GM23338 (cell line): Measurements from ENCODE around the gene TBCE. TPM values are rescaled to one million over a fixed set of nuclear protein-coding genes. Genes with fewer than 3 reads are reported as not detected.

ENCODE experiments used
- ATAC-seq: fragments of 200-7000 bp; cut with Tn5 transposase; 3 replicates; pipeline ENCODE4 v1.9.1; 2020
- DNase-seq: peaks from one replicate; pipeline ENCODE4 v3.0.0-alpha.2; 2015; ENCODE audit warnings: low spot score
- H2AFZ ChIP-seq: fragments of 200-600 bp; sonication (generic); 2 replicates; pipeline ENCODE4 v1.8.0; 2016; ENCODE audit warnings: antibody characterized with exemption, mild to moderate bottlenecking, moderate library complexity
- H3F3A ChIP-seq: fragments of 200-600 bp; sonication (generic); replicated peaks from 2 replicates; pipeline ENCODE4 v1.8.0; 2017; ENCODE audit warnings: antibody characterized with exemption, mixed run types, low read depth
- H3K27ac ChIP-seq: fragments of 200-600 bp; sonication (generic); 2 replicates; pipeline ENCODE4 v1.6.1; 2016; ENCODE audit warnings: low read depth
- H3K27me3 ChIP-seq: fragments of 200-600 bp; sonication (generic); 2 replicates; pipeline ENCODE4 v1.8.0; 2016; ENCODE audit warnings: mild to moderate bottlenecking, mixed run types, moderate library complexity; ENCODE audit not compliant: insufficient read depth
- H3K36me3 ChIP-seq: fragments of 200-600 bp; sonication (generic); 2 replicates; pipeline ENCODE4 v1.8.0; 2016; ENCODE audit warnings: mild to moderate bottlenecking; ENCODE audit not compliant: insufficient read depth
- H3K4me1 ChIP-seq: fragments of 200-600 bp; sonication (generic); 2 replicates; pipeline ENCODE4 v1.8.0; 2016; ENCODE audit warnings: mild to moderate bottlenecking, moderate library complexity; ENCODE audit not compliant: insufficient read depth
- H3K4me2 ChIP-seq: fragments of 200-600 bp; sonication (generic); 2 replicates; pipeline ENCODE4 v1.7.1; 2017; ENCODE audit warnings: mixed run types
- H3K4me3 ChIP-seq: fragments of 200-600 bp; sonication (generic); 2 replicates; pipeline ENCODE4 v1.6.1; 2016; ENCODE audit warnings: mixed run types
- H3K79me2 ChIP-seq: fragments of 200-600 bp; sonication (generic); replicated peaks from 2 replicates; pipeline ENCODE4 v1.8.0; 2017; ENCODE audit warnings: mild to moderate bottlenecking; ENCODE audit not compliant: insufficient read depth
- H3K9me2 ChIP-seq: fragments of 200-600 bp; sonication (generic); 2 replicates; pipeline ENCODE4 v1.8.0; 2017; ENCODE audit not compliant: insufficient read depth
- H4K20me1 ChIP-seq: fragments of 200-600 bp; sonication (generic); replicated peaks from 2 replicates; pipeline ENCODE4 v1.8.0; 2017; ENCODE audit warnings: mild to moderate bottlenecking; ENCODE audit not compliant: insufficient read depth
- H3K27ac Mint-ChIP-seq: 2 replicates; pipeline ENCODE4 v1.8.0; 2020; ENCODE audit warnings: inconsistent platforms, mild to moderate bottlenecking, moderate library complexity, mixed read lengths
- H3K27me3 Mint-ChIP-seq: 3 replicates; pipeline ENCODE4 v1.8.0; 2022; ENCODE audit warnings: low read depth, mild to moderate bottlenecking, moderate library complexity, mixed read lengths, inconsistent platforms; ENCODE audit not compliant: insufficient read depth, poor library complexity
- H3K36me3 Mint-ChIP-seq: 3 replicates; pipeline ENCODE4 v1.8.0; 2021; ENCODE audit warnings: low read depth, mild to moderate bottlenecking, inconsistent platforms, moderate library complexity, mixed read lengths
- H3K4me1 Mint-ChIP-seq: 3 replicates; pipeline ENCODE4 v1.8.0; 2020; ENCODE audit warnings: mild to moderate bottlenecking, inconsistent platforms, mixed read lengths
- H3K4me3 Mint-ChIP-seq: 3 replicates; pipeline ENCODE4 v1.8.0; 2021; ENCODE audit warnings: moderate library complexity, mild to moderate bottlenecking, inconsistent platforms, mixed read lengths
- H3K9me3 Mint-ChIP-seq: 3 replicates; pipeline ENCODE4 v1.8.0; 2020; ENCODE audit warnings: moderate library complexity, mild to moderate bottlenecking, inconsistent platforms, mixed read lengths
- CREB1 ChIP-seq: fragments of 250-450 bp; sonication (Bioruptor Pico); IDR thresholded peaks from 2 replicates; pipeline ENCODE4 v1.5.0; 2020; ENCODE audit warnings: low read depth, mild to moderate bottlenecking, moderate library complexity
- EZH2 ChIP-seq: fragments of 200-600 bp; sonication (generic); IDR thresholded peaks from one replicate; pipeline ENCODE4 v1.8.0; 2017; ENCODE audit warnings: antibody characterized with exemption, mild to moderate bottlenecking, low read depth; ENCODE audit not compliant: unreplicated experiment
- EZH2phosphoT487 ChIP-seq: fragments of 200-600 bp; sonication (generic); IDR thresholded peaks from one replicate; pipeline ENCODE4 v1.8.1; 2018; ENCODE audit warnings: antibody characterized with exemption; ENCODE audit not compliant: unreplicated experiment
- JUNB ChIP-seq: IDR thresholded peaks from one replicate; pipeline ENCODE4 v1.6.1; 2016; ENCODE audit warnings: antibody characterized with exemption; ENCODE audit not compliant: unreplicated experiment
- NANOG ChIP-seq: IDR thresholded peaks from 2 replicates; pipeline ENCODE4 v1.6.1; 2016; ENCODE audit warnings: antibody characterized with exemption, borderline replicate concordance
- POLR2AphosphoS5 ChIP-seq: IDR thresholded peaks from 2 replicates; pipeline ENCODE4 v1.6.1; 2016; ENCODE audit warnings: antibody characterized with exemption, low read depth
- STAT1 ChIP-seq: IDR thresholded peaks from one replicate; pipeline ENCODE4 v1.6.1; 2016; ENCODE audit warnings: antibody characterized with exemption; ENCODE audit not compliant: unreplicated experiment
- ZNF114 ChIP-seq: fragments of 250-450 bp; sonication (Bioruptor Pico); IDR thresholded peaks from 2 replicates; pipeline ENCODE4 v1.5.0; 2020; ENCODE audit warnings: mild to moderate bottlenecking, moderate library complexity
- ZNF331 ChIP-seq: fragments of 250-450 bp; sonication (Bioruptor Pico); IDR thresholded peaks from 2 replicates; pipeline ENCODE4 v1.5.0; 2020; ENCODE audit warnings: low read depth, mild to moderate bottlenecking, moderate library complexity
- long read RNA-seq: library from polyadenylated mRNA; unstranded; transcript quantifications from one replicate; pipeline ENCODE4 v2.0.0, GENCODE V29; 2020; ENCODE audit not compliant: unreplicated experiment
- polyA plus RNA-seq: library from polyadenylated mRNA; unstranded; fragments of >200 nt; fragmentation: Nextera tagmentation; extraction: Ambion mirVana; gene quantifications from 2 replicates; pipeline ENCODE4 v1.2.1, GENCODE V29; 2016
- total RNA-seq: library from RNA; depleted of rRNA; stranded (reverse); fragments of >200 nt; shearing (Covaris generic); gene quantifications from 2 replicates; pipeline ENCODE4 v1.2.3, GENCODE V29; 2014; rRNA removed
- TF ChIP-seq, protein P1 (sequence below): fragments of 250-450 bp; sonication (Bioruptor Pico); IDR thresholded peaks from 2 replicates; pipeline ENCODE4 v1.5.0; 2020; ENCODE audit warnings: mild to moderate bottlenecking, moderate library complexity
- TF ChIP-seq, protein P2 (sequence below): IDR thresholded peaks from 2 replicates; pipeline ENCODE4 v1.6.1; 2016; ENCODE audit warnings: antibody characterized with exemption
- TF ChIP-seq, protein P3 (sequence below), 2 experiments: fragments of 200-600 bp in 1 of 2; sonication (generic) in 1 of 2; conservative IDR thresholded peaks; 2 replicates each; pipeline versions ENCODE4 v1.5.1 to v1.6.1; 2016 to 2017; ENCODE audit warnings: antibody characterized with exemption in 2 of 2, low read depth in 2 of 2, mild to moderate bottlenecking in 2 of 2, moderate library complexity in 1 of 2

Gene TBCE, protein sequence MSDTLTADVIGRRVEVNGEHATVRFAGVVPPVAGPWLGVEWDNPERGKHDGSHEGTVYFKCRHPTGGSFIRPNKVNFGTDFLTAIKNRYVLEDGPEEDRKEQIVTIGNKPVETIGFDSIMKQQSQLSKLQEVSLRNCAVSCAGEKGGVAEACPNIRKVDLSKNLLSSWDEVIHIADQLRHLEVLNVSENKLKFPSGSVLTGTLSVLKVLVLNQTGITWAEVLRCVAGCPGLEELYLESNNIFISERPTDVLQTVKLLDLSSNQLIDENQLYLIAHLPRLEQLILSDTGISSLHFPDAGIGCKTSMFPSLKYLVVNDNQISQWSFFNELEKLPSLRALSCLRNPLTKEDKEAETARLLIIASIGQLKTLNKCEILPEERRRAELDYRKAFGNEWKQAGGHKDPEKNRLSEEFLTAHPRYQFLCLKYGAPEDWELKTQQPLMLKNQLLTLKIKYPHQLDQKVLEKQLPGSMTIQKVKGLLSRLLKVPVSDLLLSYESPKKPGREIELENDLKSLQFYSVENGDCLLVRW
- total RNA-seq = 42.7 and 45.6 TPM in 2 replicates
- 64.8 and 72.4 TPM in 2 replicates for polyA plus RNA-seq
- long read RNA-seq, full-length matches to known transcripts = 29 of 34 reads
- long read RNA-seq, partial matches to known transcripts = 3 of 34 reads
- long read RNA-seq, other reads (novel, unspliced or antisense) = 2 of 34 reads

DNA sequence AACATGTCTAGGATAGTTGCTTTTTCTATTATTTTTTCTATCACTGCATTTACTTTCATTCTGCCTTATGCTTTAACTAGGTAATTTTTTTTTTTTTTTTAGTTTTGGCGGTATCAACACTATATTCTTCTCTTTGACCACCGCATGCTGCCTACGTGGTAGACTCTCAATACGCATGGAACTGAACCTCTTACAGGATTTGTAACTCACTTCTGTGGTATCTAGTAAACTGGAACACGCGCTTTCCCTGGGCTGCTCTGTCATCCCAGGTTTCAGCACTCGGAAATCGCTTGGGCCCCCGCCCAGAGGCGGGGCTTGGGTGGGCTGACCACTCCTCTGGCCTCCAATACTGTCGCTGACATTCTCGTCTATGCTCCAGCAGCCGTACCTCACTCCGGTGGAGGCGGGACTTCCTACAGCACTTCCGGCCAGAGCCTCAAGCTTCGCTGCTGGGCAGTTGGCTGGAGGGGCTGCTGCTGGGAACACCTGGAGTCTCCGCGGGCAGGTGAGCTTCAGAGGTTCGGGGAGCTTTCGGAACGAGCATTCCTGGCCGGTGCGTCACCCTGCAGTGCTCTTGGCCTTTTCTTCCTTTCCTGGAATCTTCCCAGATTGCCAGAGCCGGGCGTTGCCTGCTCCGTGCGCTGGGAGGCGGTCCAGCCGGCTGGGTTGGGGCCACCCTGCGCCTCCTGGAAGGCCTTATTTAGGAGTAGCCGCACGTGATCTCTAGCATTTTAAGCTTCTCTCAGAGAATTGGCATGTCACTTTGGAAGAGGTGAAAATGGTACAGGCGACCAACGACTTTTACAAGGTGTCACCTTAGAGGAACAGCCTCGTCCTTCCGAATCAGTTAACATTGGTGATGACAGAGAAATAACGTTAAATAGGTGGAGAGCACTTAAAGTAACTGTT is at the start of gene TBCE:
TBCE (plus strand) TSS at position 428 of the 909 bp plus-strand sequence. CDS start 12,623 bp downstream, outside the sequence.
- Histone ChIP-seq H2AFZ (peak within 1 kb of the TSS; percentile 49; the same call in 1 of the 2 replicates), H4K20me1 (peaks cover 18% of the 10 kb centered on the region; the same call in 1 of the 2 replicates), H3K9me2 (no peaks in the 10 kb centered on the region), H3K27me3 (no peaks in the 10 kb centered on the region), H3K4me3 (peak within 1 kb of the TSS; percentile 86), H3K4me2 (peak within 1 kb of the TSS; percentile 86), H3K79me2 (peaks cover 44% of the 10 kb centered on the region), H3K4me1 (peaks cover 4% of the 10 kb centered on the region; the same call in 1 of the 2 replicates), H3F3A (peaks cover 6% of the 10 kb centered on the region; the same call in 1 of the 2 replicates), H3K27ac (peak within 1 kb of the TSS; percentile 96), H3K36me3 (no peaks in the 10 kb centered on the region)
- DNase-seq = peak; percentile 100
- peak; percentile 99 for ATAC-seq
- Mint-ChIP-seq H3K36me3 (peaks cover 12% of the 10 kb centered on the region), H3K4me3 (peak within 1 kb of the TSS; percentile 91), H3K9me3 (no peaks in the 10 kb centered on the region), H3K4me1 (peaks cover 12% of the 10 kb centered on the region; the same call in 2 of the 3 replicates), H3K27me3 (peaks cover 4% of the 10 kb centered on the region), H3K27ac (peak within 1 kb of the TSS; percentile 96)
- TF ChIP-seq POLR2AphosphoS5 = peak; percentile 99
- TF ChIP-seq, protein P1, sequence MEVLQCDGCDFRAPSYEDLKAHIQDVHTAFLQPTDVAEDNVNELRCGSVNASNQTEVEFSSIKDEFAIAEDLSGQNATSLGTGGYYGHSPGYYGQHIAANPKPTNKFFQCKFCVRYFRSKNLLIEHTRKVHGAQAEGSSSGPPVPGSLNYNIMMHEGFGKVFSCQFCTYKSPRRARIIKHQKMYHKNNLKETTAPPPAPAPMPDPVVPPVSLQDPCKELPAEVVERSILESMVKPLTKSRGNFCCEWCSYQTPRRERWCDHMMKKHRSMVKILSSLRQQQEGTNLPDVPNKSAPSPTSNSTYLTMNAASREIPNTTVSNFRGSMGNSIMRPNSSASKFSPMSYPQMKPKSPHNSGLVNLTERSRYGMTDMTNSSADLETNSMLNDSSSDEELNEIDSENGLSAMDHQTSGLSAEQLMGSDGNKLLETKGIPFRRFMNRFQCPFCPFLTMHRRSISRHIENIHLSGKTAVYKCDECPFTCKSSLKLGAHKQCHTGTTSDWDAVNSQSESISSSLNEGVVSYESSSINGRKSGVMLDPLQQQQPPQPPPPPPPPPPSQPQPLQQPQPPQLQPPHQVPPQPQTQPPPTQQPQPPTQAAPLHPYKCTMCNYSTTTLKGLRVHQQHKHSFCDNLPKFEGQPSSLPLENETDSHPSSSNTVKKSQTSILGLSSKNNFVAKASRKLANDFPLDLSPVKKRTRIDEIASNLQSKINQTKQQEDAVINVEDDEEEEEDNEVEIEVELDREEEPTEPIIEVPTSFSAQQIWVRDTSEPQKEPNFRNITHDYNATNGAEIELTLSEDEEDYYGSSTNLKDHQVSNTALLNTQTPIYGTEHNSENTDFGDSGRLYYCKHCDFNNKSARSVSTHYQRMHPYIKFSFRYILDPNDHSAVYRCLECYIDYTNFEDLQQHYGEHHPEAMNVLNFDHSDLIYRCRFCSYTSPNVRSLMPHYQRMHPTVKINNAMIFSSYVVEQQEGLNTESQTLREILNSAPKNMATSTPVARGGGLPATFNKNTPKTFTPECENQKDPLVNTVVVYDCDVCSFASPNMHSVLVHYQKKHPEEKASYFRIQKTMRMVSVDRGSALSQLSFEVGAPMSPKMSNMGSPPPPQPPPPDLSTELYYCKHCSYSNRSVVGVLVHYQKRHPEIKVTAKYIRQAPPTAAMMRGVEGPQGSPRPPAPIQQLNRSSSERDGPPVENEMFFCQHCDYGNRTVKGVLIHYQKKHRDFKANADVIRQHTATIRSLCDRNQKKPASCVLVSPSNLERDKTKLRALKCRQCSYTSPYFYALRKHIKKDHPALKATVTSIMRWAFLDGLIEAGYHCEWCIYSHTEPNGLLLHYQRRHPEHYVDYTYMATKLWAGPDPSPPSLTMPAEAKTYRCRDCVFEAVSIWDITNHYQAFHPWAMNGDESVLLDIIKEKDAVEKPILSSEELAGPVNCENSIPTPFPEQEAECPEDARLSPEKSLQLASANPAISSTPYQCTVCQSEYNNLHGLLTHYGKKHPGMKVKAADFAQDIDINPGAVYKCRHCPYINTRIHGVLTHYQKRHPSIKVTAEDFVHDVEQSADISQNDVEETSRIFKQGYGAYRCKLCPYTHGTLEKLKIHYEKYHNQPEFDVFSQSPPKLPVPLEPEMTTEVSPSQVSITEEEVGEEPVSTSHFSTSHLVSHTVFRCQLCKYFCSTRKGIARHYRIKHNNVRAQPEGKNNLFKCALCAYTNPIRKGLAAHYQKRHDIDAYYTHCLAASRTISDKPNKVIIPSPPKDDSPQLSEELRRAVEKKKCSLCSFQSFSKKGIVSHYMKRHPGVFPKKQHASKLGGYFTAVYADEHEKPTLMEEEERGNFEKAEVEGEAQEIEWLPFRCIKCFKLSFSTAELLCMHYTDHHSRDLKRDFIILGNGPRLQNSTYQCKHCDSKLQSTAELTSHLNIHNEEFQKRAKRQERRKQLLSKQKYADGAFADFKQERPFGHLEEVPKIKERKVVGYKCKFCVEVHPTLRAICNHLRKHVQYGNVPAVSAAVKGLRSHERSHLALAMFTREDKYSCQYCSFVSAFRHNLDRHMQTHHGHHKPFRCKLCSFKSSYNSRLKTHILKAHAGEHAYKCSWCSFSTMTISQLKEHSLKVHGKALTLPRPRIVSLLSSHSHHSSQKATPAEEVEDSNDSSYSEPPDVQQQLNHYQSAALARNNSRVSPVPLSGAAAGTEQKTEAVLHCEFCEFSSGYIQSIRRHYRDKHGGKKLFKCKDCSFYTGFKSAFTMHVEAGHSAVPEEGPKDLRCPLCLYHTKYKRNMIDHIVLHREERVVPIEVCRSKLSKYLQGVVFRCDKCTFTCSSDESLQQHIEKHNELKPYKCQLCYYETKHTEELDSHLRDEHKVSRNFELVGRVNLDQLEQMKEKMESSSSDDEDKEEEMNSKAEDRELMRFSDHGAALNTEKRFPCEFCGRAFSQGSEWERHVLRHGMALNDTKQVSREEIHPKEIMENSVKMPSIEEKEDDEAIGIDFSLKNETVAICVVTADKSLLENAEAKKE = no peak
- no peak for TF ChIP-seq EZH2phosphoT487
- no peak for TF ChIP-seq JUNB
- 0 out of 2 replicates have a peak, but pooled peaks have one; percentile 57 for TF ChIP-seq CREB1
- TF ChIP-seq EZH2 = no peak
- TF ChIP-seq NANOG = no peak
- TF ChIP-seq, protein P2, sequence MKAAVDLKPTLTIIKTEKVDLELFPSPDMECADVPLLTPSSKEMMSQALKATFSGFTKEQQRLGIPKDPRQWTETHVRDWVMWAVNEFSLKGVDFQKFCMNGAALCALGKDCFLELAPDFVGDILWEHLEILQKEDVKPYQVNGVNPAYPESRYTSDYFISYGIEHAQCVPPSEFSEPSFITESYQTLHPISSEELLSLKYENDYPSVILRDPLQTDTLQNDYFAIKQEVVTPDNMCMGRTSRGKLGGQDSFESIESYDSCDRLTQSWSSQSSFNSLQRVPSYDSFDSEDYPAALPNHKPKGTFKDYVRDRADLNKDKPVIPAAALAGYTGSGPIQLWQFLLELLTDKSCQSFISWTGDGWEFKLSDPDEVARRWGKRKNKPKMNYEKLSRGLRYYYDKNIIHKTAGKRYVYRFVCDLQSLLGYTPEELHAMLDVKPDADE = peak; percentile 59; the same call in 1 of the 2 replicates
- TF ChIP-seq, protein P3, sequence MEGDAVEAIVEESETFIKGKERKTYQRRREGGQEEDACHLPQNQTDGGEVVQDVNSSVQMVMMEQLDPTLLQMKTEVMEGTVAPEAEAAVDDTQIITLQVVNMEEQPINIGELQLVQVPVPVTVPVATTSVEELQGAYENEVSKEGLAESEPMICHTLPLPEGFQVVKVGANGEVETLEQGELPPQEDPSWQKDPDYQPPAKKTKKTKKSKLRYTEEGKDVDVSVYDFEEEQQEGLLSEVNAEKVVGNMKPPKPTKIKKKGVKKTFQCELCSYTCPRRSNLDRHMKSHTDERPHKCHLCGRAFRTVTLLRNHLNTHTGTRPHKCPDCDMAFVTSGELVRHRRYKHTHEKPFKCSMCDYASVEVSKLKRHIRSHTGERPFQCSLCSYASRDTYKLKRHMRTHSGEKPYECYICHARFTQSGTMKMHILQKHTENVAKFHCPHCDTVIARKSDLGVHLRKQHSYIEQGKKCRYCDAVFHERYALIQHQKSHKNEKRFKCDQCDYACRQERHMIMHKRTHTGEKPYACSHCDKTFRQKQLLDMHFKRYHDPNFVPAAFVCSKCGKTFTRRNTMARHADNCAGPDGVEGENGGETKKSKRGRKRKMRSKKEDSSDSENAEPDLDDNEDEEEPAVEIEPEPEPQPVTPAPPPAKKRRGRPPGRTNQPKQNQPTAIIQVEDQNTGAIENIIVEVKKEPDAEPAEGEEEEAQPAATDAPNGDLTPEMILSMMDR (conservative IDR thresholded peaks at IDR 0.05; ENCODE audit: low read depth in 2 of 2) = no peak
- TF ChIP-seq ZNF114 = no peak
- TF ChIP-seq STAT1 = no peak
- no peak for TF ChIP-seq ZNF331 (CRISPR knock-in tag)
